GM18873 (cell line): Measurements from ENCODE around the gene TPGS2.
"Not testable (repeated sequence)": the region's sequence is repeated elsewhere in the genome, so short reads cannot be mapped to it uniquely, and the experiment has no call there.

Source experiments
- ATAC-seq: cut with Tn5 transposase; IDR thresholded peaks from one replicate; pipeline ENCODE4 v1.9.1; 2021; ENCODE audit warnings: mild to moderate bottlenecking, moderate library complexity, moderate number of reproducible peaks; ENCODE audit not compliant: unreplicated experiment, low FRiP score

TPGS2 gene

DNA sequence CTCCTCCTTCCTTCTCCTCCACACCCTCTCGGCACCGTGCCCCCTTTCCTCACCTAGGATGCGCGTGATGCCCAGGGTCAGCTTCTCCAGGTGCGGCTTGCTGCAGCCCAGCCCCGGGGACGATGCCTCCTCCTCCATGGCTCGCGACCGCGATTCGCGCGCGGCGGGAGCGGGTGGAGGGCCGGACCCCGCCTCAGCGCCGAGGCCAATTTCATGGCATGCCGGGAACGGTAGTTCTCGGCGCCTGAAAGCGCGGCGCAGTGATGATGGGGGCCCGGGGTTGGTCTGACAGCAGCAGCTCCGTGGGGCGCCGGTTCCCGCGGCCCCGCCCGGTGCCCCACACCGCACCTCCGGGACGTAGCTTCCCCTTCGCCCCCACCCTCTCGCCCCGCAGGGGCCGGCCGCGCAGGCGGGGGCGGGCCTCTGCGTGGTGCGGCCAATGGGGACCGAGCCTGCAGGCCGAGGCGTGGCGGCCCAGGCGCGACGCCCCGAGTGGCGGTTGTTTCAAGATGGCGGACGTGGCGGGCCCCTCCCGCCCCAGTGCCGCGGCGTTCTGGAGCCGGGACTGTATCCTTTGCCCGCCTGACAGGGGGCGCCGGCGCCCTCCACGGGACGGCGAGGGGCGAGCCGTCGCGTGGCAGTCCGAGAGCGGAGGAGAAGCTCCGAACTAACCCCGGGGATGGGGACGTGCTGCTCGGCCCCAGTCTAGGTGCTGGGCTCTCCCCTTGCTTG, at the start of gene TPGS2, which contains the start of gene KIAA1328:
TPGS2 (minus strand) TSS at position 373 of the 732 bp plus-strand sequence; CDS start at position 138, 235 bp downstream.
KIAA1328 (plus strand) TSS at position 498 of the 732 bp plus-strand sequence; CDS start at position 510, 12 bp downstream.
- ATAC-seq, result peak; percentile 89

- ATAC-seq, result not testable (repeated sequence)
Measured at GRCh38 chr18:36873826-36874225, 45.0 kb upstream of the TPGS2 start.

DNA sequence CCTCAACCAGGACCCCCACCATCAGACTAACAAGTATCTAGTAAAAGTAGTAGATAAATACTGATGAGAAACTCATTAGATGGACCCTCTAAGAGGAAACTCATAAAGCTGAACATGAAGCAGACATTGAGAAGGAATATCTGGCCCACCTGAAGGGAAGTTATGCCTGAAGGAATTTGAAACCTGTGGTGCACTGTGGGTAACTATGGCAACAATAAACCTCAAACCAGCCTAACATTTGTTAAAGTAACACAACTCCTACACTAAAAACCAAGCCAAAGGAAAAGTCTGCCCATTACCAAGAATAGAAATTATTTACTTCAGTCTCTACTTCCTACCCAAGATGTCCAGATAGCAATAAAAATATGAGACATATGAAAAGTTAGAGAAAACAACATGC, 43.5 kb upstream of the TPGS2 start:
- ATAC-seq, result no peak

DNA sequence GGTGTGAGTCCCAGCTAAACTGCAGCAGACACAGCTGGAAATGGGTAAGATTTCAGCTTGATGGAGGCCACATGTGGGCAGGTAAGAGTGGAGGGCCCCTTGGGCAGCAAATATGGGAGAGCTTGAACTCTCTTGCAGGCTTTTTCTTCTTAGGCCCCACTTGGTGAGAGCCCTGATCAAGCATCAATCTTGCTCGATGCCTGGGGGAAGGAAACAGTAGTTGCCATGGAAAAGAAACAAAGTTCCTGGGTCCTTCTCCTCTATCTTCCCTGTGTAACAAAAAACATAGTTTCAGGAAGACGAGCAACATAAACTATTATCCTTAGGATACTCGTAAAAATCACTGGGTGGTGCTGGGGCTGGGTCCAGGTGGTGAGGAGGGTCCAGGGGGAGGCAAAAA, 43.0 kb upstream of the TPGS2 start:
- ATAC-seq, result no peak

- no peak for ATAC-seq
Measured at GRCh38 chr18:36867056-36867455, 38.3 kb upstream of the TPGS2 start.

- no peak for ATAC-seq
Measured at GRCh38 chr18:36862182-36862581, 33.4 kb upstream of the TPGS2 start.

DNA sequence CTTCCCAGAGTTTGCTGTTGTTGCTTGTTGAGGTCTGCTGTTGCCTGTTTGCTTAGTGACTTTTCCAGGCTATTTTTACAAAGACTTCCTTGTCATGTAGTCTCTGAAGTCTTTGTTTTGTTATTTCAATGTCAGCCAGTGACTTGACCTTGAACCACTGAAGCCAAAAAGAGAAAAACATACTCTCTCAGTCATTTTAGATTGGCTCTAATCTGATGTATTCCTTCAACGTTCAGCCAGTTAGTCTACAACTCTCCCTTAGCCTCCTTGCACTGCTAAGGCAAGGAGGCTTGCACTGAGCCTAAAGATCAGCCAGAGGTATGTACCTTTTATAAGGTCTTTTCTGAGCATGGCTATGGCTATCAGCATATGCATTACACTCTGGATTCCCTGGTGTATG, 28.0 kb upstream of the TPGS2 start:
- no peak for ATAC-seq

GRCh38 chr18:36851202-36851590, 22.4 kb upstream of the TPGS2 start:
- ATAC-seq, result no peak

- no peak for ATAC-seq
Measured at GRCh38 chr18:36850527-36851201, 21.9 kb upstream of the TPGS2 start.

- no peak for ATAC-seq
Measured at GRCh38 chr18:36849288-36850006, 20.6 kb upstream of the TPGS2 start.

DNA sequence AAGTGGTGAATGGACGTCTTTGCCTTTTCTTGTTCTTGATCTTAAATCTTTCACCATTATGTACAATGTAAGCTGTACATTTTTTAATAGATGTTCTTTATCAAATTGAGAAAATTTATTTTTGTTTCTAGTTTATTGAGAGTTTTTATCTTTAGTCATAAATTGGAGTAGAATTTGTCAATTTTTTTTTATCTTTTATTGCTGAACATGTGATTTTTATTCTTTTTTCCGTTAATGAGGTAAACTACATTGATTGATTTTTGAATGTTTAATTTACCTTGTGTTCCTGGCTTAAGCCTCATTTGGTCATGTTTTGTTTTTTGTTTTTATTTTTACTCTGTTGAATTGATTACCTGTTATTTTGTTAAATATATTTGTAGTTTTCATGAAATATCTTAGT, 19.8 kb upstream of the TPGS2 start:
- ATAC-seq, result no peak

GRCh38 chr18:36843784-36844183, 15.0 kb upstream of the TPGS2 start:
- no peak for ATAC-seq

GRCh38 chr18:36843199-36843598, 14.4 kb upstream of the TPGS2 start:
- ATAC-seq, result no peak

GRCh38 chr18:36839835-36840234, 11.0 kb upstream of the TPGS2 start:
- no peak for ATAC-seq

GRCh38 chr18:36835927-36836326, 7.1 kb upstream of the TPGS2 start:
- no peak for ATAC-seq

DNA sequence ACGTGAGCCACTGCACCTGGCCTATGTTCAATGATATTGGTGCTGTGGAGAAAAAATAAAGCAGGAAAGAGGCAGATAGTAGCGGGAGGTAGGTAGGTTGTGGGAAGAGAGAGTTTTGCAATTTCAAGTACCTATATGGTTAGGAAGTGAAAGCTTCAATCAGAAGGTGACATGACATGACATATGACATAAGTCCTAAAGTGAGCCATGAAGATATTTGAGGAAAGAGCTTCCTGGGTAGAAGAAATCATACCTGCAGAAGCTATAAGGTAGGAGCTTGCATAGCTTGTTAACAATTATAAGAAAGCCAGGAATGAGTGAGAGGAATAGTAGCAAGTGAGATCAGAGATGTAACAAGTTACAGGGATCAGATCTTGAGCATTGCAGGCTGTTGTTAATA, 4.3 kb upstream of the TPGS2 start:
- ATAC-seq, result no peak

DNA sequence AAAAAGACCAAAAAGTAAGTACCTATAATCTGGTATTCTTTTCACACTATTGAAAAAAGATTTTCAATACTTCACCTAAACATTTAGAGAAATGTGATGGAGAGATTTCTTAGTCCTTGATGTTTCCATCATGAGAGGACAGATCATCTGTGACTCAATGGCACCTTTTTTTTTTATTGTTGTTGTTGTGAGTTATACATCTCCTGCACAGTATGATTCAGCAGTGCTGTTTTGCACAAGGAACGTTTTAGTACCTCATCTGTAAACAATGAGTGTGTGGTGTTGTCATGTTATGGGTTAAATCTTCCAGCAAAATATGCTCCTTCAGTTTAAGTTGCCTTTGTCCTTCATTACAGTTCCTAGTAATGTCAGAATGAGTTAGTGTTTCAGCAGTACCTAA, 2.3 kb upstream of the TPGS2 start:
- no peak for ATAC-seq

DNA sequence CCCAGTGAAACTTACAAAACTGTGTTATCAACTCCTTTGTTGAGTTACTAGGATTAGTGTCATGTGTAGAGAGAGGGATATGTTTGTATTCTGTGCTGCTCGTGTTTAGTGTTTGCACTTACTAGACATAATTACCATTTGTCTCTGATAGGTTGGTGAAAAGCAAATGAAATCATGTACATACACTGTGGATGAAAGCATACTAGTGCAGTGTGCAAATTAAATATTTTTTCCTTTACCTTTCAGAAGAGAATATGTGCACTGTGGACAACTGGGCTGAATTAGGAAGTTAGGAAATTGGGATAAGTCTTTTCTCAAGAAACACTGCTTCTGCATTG, 1.3 kb upstream of the TPGS2 start:
- ATAC-seq, result no peak

- ATAC-seq, result no peak
Measured at GRCh38 chr18:36829362-36830157, 758 bp upstream of the TPGS2 start.

DNA sequence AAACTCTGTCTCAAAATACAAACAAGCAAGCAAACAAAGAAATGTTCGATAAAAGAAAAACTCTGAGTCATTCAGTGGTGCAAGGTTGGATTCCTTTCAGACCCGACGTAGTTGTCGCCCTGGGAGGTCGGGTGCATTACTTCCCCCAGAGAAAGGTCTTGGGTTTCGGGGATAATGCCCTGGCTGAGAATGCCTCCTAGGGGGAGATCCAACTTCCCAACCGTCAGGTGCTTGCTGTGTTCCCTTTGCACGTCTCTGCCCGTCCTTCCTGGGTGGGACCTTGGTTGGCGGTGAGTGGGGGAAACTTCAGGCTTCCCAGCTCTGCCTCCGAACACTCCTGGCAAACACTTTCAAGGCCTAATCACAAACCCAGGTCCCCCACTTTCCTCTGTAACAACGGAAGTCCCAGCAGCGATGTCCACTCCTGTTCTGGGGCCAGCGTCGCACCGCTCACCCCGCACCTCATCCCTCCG, 609 bp downstream of the TPGS2 start:
- no peak for ATAC-seq

DNA sequence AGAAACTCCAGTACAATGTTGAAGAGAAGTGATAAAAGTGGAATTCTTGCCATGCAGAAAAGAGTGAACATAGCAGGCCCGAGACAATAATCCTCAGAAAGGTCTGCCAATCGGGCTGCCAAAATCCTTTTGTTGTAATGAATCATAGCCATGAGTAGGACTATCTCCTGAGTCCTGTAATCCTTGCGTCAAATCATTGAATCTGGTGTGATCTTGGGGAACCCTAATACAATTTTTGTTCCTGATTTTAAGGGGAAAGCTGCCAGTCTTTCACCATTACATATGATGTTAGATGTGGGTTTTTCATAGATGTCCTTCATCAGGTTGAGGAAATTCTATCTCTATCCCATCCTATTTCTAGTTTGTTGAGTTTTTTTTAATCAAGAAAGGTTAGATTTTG, 2.2 kb downstream of the TPGS2 start:
- ATAC-seq, result no peak
